Neuronal stem cell (in vitro differentiated cells): ENCODE measurements around the gene ANP32A.

Experiments
- DNase-seq: peaks from one replicate; pipeline ENCODE4 v3.0.0-alpha.2; 2013; ENCODE audit warnings: low spot score
- H2AFZ ChIP-seq: one replicate; pipeline ENCODE4 v1.6.1; 2013; ENCODE audit warnings: mild to moderate bottlenecking, low read length, inconsistent platforms
- H2AK5ac ChIP-seq: 2 replicates; pipeline ENCODE4 v1.6.1; 2013; ENCODE audit warnings: low read depth, mild to moderate bottlenecking, inconsistent platforms, low read length, moderate library complexity, mixed read lengths
- H2BK120ac ChIP-seq: 2 replicates; pipeline ENCODE4 v1.6.1; 2013; ENCODE audit warnings: low read depth, mild to moderate bottlenecking, inconsistent platforms, low read length, moderate library complexity, mixed read lengths
- H2BK12ac ChIP-seq: one replicate; pipeline ENCODE4 v1.6.1; 2013; ENCODE audit warnings: low read length, inconsistent platforms
- H2BK15ac ChIP-seq: 2 replicates; pipeline ENCODE4 v1.6.1; 2013; ENCODE audit warnings: mild to moderate bottlenecking, low read length, inconsistent platforms, mixed read lengths
- H2BK5ac ChIP-seq: one replicate; pipeline ENCODE4 v1.6.1; 2013; ENCODE audit warnings: inconsistent platforms, mild to moderate bottlenecking, low read length, moderate library complexity
- H3K14ac ChIP-seq: one replicate; pipeline ENCODE4 v1.6.1; 2013; ENCODE audit warnings: low read length, inconsistent platforms
- H3K18ac ChIP-seq: 2 replicates; pipeline ENCODE4 v1.6.1; 2013; ENCODE audit warnings: low read length, inconsistent platforms
- H3K23ac ChIP-seq: 2 replicates; pipeline ENCODE4 v1.6.1; 2013; ENCODE audit warnings: low read depth, mild to moderate bottlenecking, mixed read lengths, low read length, inconsistent platforms; ENCODE audit not compliant: poor library complexity
- H3K27ac ChIP-seq: replicated peaks from 3 replicates; pipeline ENCODE4 v1.5.1; 2013; ENCODE audit warnings: low read length, inconsistent platforms
- H3K27me3 ChIP-seq, 3 experiments: 2 replicates each; pipeline ENCODE4 v1.6.1; 2013; ENCODE audit warnings: low read length in 3 of 3, mild to moderate bottlenecking in 2 of 3, inconsistent platforms in 1 of 3, low read depth in 1 of 3, mixed read lengths in 1 of 3, moderate library complexity in 1 of 3; ENCODE audit not compliant: control insufficient read depth in 3 of 3, insufficient read depth in 3 of 3
- H3K36me3 ChIP-seq, 2 donors: replicated peaks in 1 of 2; 2 replicates each; pipeline ENCODE4 v1.6.1; 2013; ENCODE audit warnings: low read length in 2 of 2; ENCODE audit not compliant: control insufficient read depth in 2 of 2, insufficient read depth in 2 of 2
- H3K4ac ChIP-seq: 2 replicates; pipeline ENCODE4 v1.6.1; 2013; ENCODE audit warnings: inconsistent platforms, mild to moderate bottlenecking, low read length, moderate library complexity
- H3K4me1 ChIP-seq, 2 donors: 1 replicate in 1 of 2; 2 replicates in 1 of 2; pipeline ENCODE4 v1.6.1; 2013; ENCODE audit warnings: low read length in 2 of 2, low read depth in 1 of 2; ENCODE audit not compliant: control insufficient read depth in 2 of 2, insufficient read depth in 1 of 2
- H3K4me2 ChIP-seq: one replicate; pipeline ENCODE4 v1.6.1; 2013; ENCODE audit warnings: mild to moderate bottlenecking, low read length, inconsistent platforms; ENCODE audit not compliant: insufficient read depth, poor library complexity, severe bottlenecking
- H3K4me3 ChIP-seq, 2 donors: 2 replicates each; pipeline ENCODE4 v1.5.1; 2013; ENCODE audit warnings: low read length in 2 of 2, mild to moderate bottlenecking in 2 of 2, inconsistent platforms in 1 of 2, moderate library complexity in 1 of 2
- H3K79me1 ChIP-seq: one replicate; pipeline ENCODE4 v1.6.1; 2013; ENCODE audit warnings: low read depth, mild to moderate bottlenecking, inconsistent platforms, low read length, moderate library complexity
- H3K9ac ChIP-seq: one replicate; pipeline ENCODE4 v1.6.1; 2013; ENCODE audit warnings: mild to moderate bottlenecking, low read depth, low read length, inconsistent platforms; ENCODE audit not compliant: poor library complexity
- H3K9me3 ChIP-seq, 2 donors: replicated peaks in 1 of 2; 2 replicates each; pipeline versions ENCODE3 to v1.6.1; 2013; ENCODE audit warnings: low read length in 2 of 2, mild to moderate bottlenecking in 2 of 2, inconsistent platforms in 1 of 2, low read depth in 1 of 2, mixed read lengths in 1 of 2, moderate library complexity in 1 of 2; ENCODE audit not compliant: control insufficient read depth in 2 of 2, insufficient read depth in 1 of 2
- H4K8ac ChIP-seq: one replicate; pipeline ENCODE4 v1.6.1; 2013; ENCODE audit warnings: low read depth, mild to moderate bottlenecking, inconsistent platforms, low read length, moderate library complexity
- H4K91ac ChIP-seq: one replicate; pipeline ENCODE4 v1.6.1; 2013; ENCODE audit warnings: low read length, low read depth, mild to moderate bottlenecking, inconsistent platforms; ENCODE audit not compliant: poor library complexity
- WGBS, 2 donors: extraction: QIAGEN DNeasy Blood & Tissue Kit; methylation state at CpG; one replicate each; pipeline ENCODE4 v1.1.7; 2013; ENCODE audit warnings: missing lambda C conversion rate in 2 of 2, mixed read lengths in 1 of 2; ENCODE audit not compliant: insufficient read length in 2 of 2, insufficient replicate concordance in 1 of 2; ENCODE audit errors: extremely low coverage in 2 of 2; 5-methylcytosine and 5-hydroxymethylcytosine counted together

The ANP32A gene

DNA sequence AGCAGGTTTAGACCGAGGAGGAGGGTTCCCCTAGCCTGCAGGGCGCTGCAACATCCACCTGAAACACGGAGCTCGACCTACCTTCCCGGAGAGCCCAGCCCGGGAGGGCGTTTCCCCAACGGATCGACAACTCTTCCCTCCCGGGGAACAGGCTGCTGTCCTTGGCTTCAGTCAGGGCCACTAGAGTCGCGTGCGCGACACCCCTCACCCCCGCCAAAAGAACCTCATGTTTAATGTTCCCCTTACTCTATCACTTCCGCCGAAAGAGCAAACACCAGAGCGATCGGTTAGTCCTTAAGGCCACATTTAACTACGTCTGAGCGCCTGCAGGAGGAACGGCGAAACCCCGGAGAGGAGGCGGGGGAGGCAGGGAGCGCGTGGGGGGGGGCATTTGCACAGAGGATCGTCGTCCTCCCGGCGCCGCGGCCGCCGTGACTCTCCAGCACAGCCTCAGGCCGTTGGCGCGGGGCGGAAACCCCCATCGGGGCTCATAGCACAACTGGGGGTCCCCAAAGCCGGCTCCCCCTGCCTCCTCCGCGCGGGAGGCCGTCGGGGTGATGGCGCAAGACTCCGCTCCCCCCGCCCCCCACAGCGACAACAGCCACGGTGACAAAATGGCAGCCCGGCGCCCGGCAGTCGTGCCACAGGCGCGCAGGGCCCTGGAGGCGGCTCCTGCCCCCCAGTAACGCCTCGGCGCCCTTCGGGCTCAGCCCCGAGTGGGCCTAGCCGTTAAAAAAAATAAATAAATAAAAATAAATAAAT is 3.2 kb downstream of the ANP32A start:
- H3K14ac ChIP-seq, result no peak overlapping the region
- peaks cover 5% of the 10 kb centered on the region for H3K79me1 ChIP-seq
- H3K36me3 ChIP-seq, result peaks cover 6 to 36% of the 10 kb centered on the region in 2 donors
- peaks cover 19 to 24% of the 10 kb centered on the region in 2 donors for H3K4me1 ChIP-seq
- H4K91ac ChIP-seq, result no peak overlapping the region
- peak overlapping the region; percentile 98 for H2AK5ac ChIP-seq
- peak overlapping the region; percentile 90 for H2BK120ac ChIP-seq
- no peaks in the 10 kb centered on the region for H3K27me3 ChIP-seq
- H3K4me2 ChIP-seq, result peak overlapping the region; percentile 83
- no peak overlapping the region for H4K8ac ChIP-seq
- peak overlapping the region; percentile 100 for H3K18ac ChIP-seq
- peak overlapping the region; percentile 92 to 100 for H3K4me3 ChIP-seq
- H3K9ac ChIP-seq, result peak overlapping the region; percentile 92
- H2BK5ac ChIP-seq, result peak overlapping the region; percentile 99
- H2BK12ac ChIP-seq, result no peak overlapping the region
- H3K9me3 ChIP-seq, result no peaks in the 10 kb centered on the region
- no CpG with 5 or more reads among the region's 64 CpGs for WGBS, 2 donors
- peak overlapping the region; percentile 31 for H2BK15ac ChIP-seq
- H3K23ac ChIP-seq, result peak overlapping the region; percentile 92
- no peak overlapping the region for H3K4ac ChIP-seq
- peak overlapping the region; percentile 85 for H2AFZ ChIP-seq
- DNase-seq, result peak; percentile 42
- H3K27ac ChIP-seq, result peak overlapping the region; percentile 94

DNA sequence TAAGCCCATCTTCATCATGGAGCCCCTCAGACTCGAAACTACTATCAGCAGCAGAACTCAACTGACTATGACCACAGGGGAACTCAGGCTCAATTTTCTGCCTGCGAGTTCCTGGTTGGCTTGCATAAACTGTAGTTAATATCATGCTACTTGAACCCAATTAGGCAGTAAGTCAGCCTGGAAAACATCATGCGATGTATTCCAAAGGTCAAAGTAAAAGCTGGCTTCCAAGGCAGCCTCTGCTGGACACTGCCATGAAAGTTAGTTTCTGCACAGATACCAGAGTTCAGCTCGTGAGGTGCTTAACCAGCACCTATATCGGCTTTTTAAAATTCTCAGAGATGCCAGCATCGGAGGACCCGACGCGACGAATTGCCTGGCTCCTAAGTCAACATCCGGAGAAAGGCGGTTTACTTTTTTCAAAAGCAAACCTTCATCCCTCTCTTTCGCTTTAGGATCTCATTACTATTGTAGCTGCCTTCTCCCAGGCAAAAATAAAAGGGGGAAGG is 3.8 kb downstream of the ANP32A start:
- no peak overlapping the region for H4K8ac ChIP-seq
- H2BK120ac ChIP-seq, result no peak overlapping the region
- H3K9me3 ChIP-seq, result no peaks in the 10 kb centered on the region
- H3K23ac ChIP-seq, result peak overlapping the region; percentile 77
- H2AK5ac ChIP-seq, result peak overlapping the region; percentile 17
- peak overlapping the region; percentile 83 for H3K4me2 ChIP-seq
- H3K4me1 ChIP-seq, result peaks cover 19 to 29% of the 10 kb centered on the region in 2 donors
- H3K4me3 ChIP-seq, result peak overlapping the region; percentile 92 to 100
- no peak overlapping the region for H4K91ac ChIP-seq
- peaks cover 6 to 42% of the 10 kb centered on the region in 2 donors for H3K36me3 ChIP-seq
- H3K27me3 ChIP-seq, result no peaks in the 10 kb centered on the region
- H3K27ac ChIP-seq, result peak overlapping the region; percentile 41
- H2BK12ac ChIP-seq, result no peak overlapping the region
- no peak overlapping the region for H3K14ac ChIP-seq
- H3K79me1 ChIP-seq, result peaks cover 6% of the 10 kb centered on the region
- no peak for DNase-seq
- no peak overlapping the region for H2BK5ac ChIP-seq
- peak overlapping the region; percentile 69 for H3K18ac ChIP-seq
- no peak overlapping the region for H2BK15ac ChIP-seq
- H3K9ac ChIP-seq, result peak overlapping the region; percentile 92
- peak overlapping the region; percentile 85 for H2AFZ ChIP-seq
- no CpG with 5 or more reads among the region's 13 CpGs for WGBS, 2 donors
- H3K4ac ChIP-seq, result no peak overlapping the region

DNA sequence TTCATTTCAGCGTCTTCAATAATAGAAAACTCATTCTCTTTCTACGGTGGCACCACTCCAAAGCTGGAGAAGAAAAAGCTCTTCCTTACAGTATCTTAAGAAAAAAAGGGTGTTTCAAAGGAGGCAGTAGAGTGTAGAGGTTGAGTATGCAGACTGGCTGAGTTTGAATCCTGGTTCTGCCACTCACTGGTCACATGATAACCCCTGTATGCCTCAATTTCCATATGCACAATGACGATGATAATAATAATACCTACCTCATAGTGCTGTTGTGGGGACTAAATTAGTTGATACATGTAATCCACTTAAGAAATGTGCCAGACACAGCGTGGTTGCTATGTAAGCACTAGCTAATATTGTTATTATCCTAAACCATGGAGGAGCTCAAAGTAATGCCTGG is 4.5 kb downstream of the ANP32A start:
- H3K27ac ChIP-seq, result no peak overlapping the region
- peak overlapping the region in 1 of 2 donors; percentile 92 for H3K4me3 ChIP-seq
- no peak for DNase-seq
- H3K23ac ChIP-seq, result no peak overlapping the region
- H4K91ac ChIP-seq, result no peak overlapping the region
- no peak overlapping the region for H2BK5ac ChIP-seq
- no peak overlapping the region for H3K18ac ChIP-seq
- no peak overlapping the region for H4K8ac ChIP-seq
- H2AFZ ChIP-seq, result no peak overlapping the region
- no peak overlapping the region for H3K14ac ChIP-seq
- H2BK15ac ChIP-seq, result no peak overlapping the region
- H2AK5ac ChIP-seq, result no peak overlapping the region
- no peaks in the 10 kb centered on the region for H3K27me3 ChIP-seq
- H3K79me1 ChIP-seq, result peaks cover 8% of the 10 kb centered on the region
- H3K9me3 ChIP-seq, result no peaks in the 10 kb centered on the region
- H3K4me2 ChIP-seq, result no peak overlapping the region
- H3K9ac ChIP-seq, result no peak overlapping the region
- WGBS, 2 donors, result no CpG with 5 or more reads among the region's 4 CpGs
- no peak overlapping the region for H2BK12ac ChIP-seq
- no peak overlapping the region for H3K4ac ChIP-seq
- peaks cover 6 to 49% of the 10 kb centered on the region in 2 donors for H3K36me3 ChIP-seq
- H2BK120ac ChIP-seq, result no peak overlapping the region
- H3K4me1 ChIP-seq, result peaks cover 19 to 29% of the 10 kb centered on the region in 2 donors

DNA sequence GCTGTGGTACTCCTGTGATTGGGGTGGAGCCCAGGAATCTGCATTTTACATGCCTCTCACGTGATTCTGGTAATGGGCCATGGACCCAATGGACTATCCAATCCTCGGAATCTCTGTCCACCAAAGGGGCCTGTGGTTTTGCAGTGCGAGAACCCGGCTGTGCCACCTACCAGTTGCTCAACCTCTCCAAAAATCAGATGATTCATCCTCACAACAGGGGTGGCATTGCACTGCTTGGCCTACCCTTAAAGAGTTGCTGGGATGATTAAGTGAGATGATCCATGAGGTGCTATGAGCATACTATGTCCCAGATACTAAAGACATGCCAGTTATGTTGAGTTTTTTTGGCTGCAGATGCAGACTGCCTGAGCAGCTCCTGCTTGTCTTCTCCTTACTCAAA is 5.1 kb downstream of the ANP32A start:
- Histone ChIP-seq H2BK15ac (no peak overlapping the region), H3K23ac (no peak overlapping the region), H3K27me3 (no peaks in the 10 kb centered on the region), H3K36me3 (peaks cover 6 to 54% of the 10 kb centered on the region in 2 donors), H3K4me1 (peaks cover 19 to 29% of the 10 kb centered on the region in 2 donors), H4K91ac (no peak overlapping the region), H3K14ac (no peak overlapping the region), H2BK12ac (no peak overlapping the region), H3K18ac (no peak overlapping the region), H4K8ac (no peak overlapping the region), H2BK5ac (no peak overlapping the region), H2AK5ac (no peak overlapping the region), H3K27ac (no peak overlapping the region), H3K4me2 (no peak overlapping the region), H2AFZ (no peak overlapping the region), H3K4ac (no peak overlapping the region), H3K9ac (no peak overlapping the region), H3K79me1 (peaks cover 8% of the 10 kb centered on the region), H2BK120ac (no peak overlapping the region), H3K4me3 (no peak overlapping the region), H3K9me3 (no peaks in the 10 kb centered on the region)
- DNase-seq, result no peak
- no CpG with 5 or more reads among the region's 4 CpGs for WGBS, 2 donors
